ENCODE data around the gene FAM234B.
A peak's percentile ranks its signal among the peaks of the same experiment; 100 is the strongest.
"Not testable (repeated sequence)": the region's sequence is repeated elsewhere in the genome, so short reads cannot be mapped to it uniquely, and the experiment has no call there.

Gene FAM234B

GRCh38 chr12:13023811-13024530 is 20.2 kb upstream of the FAM234B start:
- FAIRE-seq: peak; percentile 59

GRCh38 chr12:13024531-13024916 is 19.7 kb upstream of the FAM234B start:
- no peak for FAIRE-seq

DNA sequence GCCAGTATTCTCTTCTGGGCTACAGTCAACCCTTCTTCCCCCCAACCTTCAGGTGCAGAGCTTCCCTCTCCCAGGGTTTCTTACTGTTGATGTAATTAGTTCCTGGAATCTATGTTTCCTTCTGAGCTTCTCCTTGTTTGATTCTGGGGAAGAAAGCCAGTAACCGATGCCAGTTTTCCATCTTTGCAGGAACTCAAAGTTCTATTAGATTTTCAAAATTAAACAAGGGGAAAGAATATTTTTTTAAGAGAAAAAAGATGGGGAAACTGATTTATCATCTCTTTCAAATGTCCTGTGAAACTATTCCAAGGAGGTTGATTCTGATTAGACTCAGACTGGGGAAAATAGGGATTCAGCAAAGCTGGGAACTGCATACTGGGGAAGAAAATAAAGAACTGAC is 17.9 kb upstream of the FAM234B start:
- no peak for FAIRE-seq

DNA sequence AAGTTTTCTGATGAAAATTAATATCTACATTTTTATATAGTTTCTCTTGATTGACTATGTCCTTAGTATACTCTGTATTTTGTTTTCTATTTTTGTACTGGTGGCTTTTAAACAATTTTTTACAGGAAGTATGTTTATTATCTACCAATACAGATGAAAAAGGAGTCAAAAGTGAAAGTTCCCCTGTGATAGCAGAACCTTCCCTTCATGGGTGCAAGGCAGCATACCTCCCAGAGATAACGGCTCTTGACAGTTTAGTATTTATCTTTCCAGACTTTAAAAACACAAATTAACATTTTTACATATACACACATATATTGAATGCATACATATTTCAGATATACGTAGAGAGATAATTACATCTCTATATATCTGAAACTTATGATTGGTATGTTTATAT is 17.1 kb upstream of the FAM234B start:
- peak; percentile 71 for FAIRE-seq

- peak; percentile 34 for FAIRE-seq
Observed at GRCh38 chr12:13027508-13027907, 16.7 kb upstream of the FAM234B start.

GRCh38 chr12:13028825-13029570 is 15.2 kb upstream of the FAM234B start:
- no peak for FAIRE-seq

- FAIRE-seq: no peak
Observed at GRCh38 chr12:13030541-13031291, 13.5 kb upstream of the FAM234B start.

DNA sequence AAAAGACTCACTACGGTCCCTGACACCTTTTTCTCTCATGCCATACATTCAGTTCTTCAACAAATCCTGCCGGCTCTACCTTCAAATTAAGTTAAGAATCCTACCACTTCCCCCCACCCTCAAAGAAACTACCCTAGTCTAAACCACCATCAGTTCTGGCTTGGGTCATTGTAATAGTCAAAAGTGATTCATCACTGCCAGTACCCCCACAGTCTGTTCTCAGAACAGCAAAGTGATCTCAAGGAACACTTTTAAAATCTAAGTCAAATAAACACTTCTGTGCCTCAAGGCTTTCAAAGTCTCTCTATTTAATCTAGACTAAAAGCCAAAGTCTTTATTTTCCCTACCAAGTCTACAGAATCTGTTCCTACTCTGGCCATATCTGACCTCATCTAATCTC is 12.0 kb upstream of the FAM234B start:
- no peak for FAIRE-seq

GRCh38 chr12:13033476-13033875 is 10.7 kb upstream of the FAM234B start:
- FAIRE-seq: no peak

- FAIRE-seq: not testable (repeated sequence)
Observed at GRCh38 chr12:13035335-13035734, 8.8 kb upstream of the FAM234B start.

DNA sequence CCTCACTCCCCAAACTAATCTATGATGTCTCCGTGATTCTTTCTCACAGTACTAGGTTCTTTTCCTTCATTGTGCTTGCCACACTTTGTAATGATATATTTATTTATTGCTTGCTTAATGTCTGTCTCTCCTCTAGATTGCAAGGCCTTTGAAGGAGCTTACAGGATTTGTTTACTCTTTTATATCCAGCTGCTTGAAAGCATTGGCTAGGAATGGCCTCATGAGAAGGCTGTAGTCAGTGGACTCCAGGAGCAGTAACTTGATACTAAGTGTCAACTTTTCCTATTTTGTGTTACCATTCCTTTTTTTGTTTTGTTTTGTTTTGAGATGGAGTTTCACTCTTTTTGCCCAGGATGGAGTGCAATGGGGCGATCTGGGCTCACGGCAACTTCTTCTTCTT is 7.3 kb upstream of the FAM234B start:
- FAIRE-seq: no peak

- peak; percentile 67 for FAIRE-seq
Observed at GRCh38 chr12:13038491-13039161, 5.6 kb upstream of the FAM234B start.

- no peak for FAIRE-seq
Observed at GRCh38 chr12:13039328-13039956, 4.7 kb upstream of the FAM234B start.

DNA sequence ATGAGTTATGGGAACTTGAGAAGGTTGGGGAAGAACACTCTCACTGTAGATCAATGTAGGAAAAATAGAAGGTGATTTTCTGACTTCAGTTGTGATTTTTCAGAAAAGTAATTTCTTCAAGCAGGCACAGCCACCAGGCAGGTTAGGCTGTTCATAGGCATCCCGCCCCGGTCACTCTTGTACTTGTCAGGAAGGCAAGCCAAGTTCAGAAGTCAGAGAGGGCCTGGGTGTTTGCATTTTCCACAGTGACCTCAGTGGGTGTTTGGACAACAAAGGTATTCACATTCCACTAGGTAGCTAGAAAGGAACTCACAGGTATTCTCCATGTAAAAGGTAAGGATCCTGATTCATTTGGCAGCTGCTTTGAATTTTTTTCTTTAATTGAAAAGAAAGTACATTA is 3.0 kb upstream of the FAM234B start:
- no peak for FAIRE-seq

- no peak for FAIRE-seq
Observed at GRCh38 chr12:13042666-13043230, 1.4 kb upstream of the FAM234B start.

DNA sequence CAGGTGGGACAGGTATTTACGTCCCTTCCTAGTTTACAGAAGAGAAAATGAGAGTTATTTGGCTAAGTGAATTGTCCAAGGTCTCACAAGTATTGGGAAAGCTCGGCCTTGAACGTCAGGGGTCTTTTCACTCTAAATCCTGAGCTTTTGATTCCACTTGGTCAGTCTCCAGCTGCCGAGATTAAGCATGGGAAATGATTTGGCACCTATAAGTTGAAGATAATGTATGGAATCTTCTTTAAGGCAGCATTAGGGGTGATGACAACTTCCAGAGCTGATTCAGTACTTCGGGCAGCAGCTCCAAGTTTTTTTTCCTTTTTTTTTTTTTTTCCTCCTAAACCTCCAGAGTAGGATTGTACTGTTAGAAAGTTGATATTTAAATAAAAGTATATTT is 722 bp downstream of the FAM234B start:
- peak; percentile 83 for FAIRE-seq

GRCh38 chr12:13045816-13046215 is 1.6 kb downstream of the FAM234B start:
- FAIRE-seq: peak; percentile 75

DNA sequence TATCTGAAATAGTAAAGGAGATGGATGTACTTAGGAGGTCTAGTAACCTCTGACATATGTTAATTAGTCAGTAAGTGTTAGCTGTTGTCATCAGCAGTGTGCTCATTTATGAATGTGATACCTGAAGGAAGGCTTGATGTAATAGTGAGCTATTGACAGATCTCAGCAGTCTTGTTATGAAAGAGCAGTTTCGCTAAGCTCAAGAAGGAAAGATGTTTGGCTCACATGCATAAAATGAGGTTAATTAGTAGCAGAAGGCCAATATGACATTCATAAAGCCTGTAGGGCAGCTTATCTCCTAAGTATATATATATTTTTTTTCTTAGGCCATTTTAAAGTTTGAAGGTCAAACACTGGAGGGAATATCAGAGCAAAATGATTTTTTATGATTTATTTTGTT is 2.8 kb downstream of the FAM234B start:
- FAIRE-seq: peak; percentile 81

- no peak for FAIRE-seq
Observed at GRCh38 chr12:13049816-13050215, 5.6 kb downstream of the FAM234B start.

DNA sequence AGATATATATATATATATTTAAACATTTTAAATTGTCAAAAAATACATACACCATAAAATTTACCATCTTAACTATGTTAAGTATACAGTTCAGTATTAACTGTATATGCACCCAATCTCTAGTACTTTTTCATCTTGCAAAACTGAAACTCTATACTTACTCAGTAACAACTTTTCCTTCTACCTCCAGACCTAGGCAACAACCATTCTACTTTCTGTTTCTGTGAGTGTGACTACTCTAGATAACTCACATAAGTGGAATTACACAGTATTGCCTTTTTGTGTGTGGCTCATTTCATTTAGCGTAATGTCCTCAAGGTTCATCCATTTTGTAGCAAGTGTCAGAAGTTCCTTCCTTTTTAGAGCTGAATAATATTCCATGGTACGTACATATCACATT is 8.2 kb downstream of the FAM234B start:
- FAIRE-seq: no peak

GRCh38 chr12:13053617-13054016 is 9.4 kb downstream of the FAM234B start:
- FAIRE-seq: not testable (repeated sequence)

- no peak for FAIRE-seq
Observed at GRCh38 chr12:13060581-13060980, 16.4 kb downstream of the FAM234B start.
